HEK293T (cell line): Measurements from ENCODE around the gene DHX8.

ENCODE experiments used
- BHLHE40 ChIP-seq: fragments of 450-650 bp; IDR thresholded peaks from 2 replicates; pipeline ENCODE4 v1.6.1; 2016; ENCODE audit warnings: mild to moderate bottlenecking, moderate library complexity, borderline replicate concordance
- L3MBTL2 ChIP-seq: fragments of 450-650 bp; conservative IDR thresholded peaks from 2 replicates; pipeline ENCODE4 v1.6.1; 2016; ENCODE audit warnings: mild to moderate bottlenecking
- LEF1 ChIP-seq: fragments of 450-650 bp; IDR thresholded peaks from 2 replicates; pipeline ENCODE4 v1.6.1; 2017; ENCODE audit warnings: mild to moderate bottlenecking, borderline replicate concordance
- SP1 ChIP-seq: fragments of 450-650 bp; IDR thresholded peaks from 2 replicates; pipeline ENCODE4 v1.6.1; 2017

- TF ChIP-seq BHLHE40 (no peak), L3MBTL2 (no peak), SP1 (no peak), LEF1 (no peak)
These were observed 59.5 kb downstream of the DHX8 start for GRCh38 chr17:43543300-43543699.
